NOMO-1 (cell line): Measurements from ENCODE around the gene OTOG.

Source experiments
- DNase-seq, 2 experiments: peaks; one replicate each; lab custom pipeline; 2025; ENCODE audit not compliant: unreplicated experiment in 2 of 2; lab: John Stamatoyannopoulos, UW

OTOG gene

GRCh38 chr11:17516551-17517150, 30.4 kb upstream of the OTOG start:
- no peak for DNase-seq

DNA sequence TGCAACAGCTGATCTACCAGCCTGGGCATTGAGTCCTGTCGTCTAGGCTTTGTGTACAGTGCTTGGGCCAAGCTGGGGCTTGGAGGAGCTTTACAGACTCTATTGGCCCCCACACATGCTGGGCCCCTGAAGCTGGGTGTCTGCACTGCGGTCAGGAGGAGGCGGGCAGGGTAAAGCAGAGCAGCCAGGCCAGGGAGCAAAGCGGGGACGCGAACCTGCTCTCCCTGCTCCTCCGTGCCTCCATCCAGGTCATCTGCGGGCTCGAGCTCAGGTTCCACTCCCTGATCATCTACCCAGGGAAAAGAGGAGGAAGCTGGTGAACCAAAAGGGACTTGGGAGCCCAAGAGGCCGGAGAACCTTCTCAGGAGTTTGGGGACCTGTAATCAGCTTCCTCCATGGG, 29.9 kb upstream of the OTOG start:
- no peak for DNase-seq

GRCh38 chr11:17518366-17518765, 28.7 kb upstream of the OTOG start:
- no peak for DNase-seq

- no peak for DNase-seq
Observed at GRCh38 chr11:17519061-17519885, 27.8 kb upstream of the OTOG start.

DNA sequence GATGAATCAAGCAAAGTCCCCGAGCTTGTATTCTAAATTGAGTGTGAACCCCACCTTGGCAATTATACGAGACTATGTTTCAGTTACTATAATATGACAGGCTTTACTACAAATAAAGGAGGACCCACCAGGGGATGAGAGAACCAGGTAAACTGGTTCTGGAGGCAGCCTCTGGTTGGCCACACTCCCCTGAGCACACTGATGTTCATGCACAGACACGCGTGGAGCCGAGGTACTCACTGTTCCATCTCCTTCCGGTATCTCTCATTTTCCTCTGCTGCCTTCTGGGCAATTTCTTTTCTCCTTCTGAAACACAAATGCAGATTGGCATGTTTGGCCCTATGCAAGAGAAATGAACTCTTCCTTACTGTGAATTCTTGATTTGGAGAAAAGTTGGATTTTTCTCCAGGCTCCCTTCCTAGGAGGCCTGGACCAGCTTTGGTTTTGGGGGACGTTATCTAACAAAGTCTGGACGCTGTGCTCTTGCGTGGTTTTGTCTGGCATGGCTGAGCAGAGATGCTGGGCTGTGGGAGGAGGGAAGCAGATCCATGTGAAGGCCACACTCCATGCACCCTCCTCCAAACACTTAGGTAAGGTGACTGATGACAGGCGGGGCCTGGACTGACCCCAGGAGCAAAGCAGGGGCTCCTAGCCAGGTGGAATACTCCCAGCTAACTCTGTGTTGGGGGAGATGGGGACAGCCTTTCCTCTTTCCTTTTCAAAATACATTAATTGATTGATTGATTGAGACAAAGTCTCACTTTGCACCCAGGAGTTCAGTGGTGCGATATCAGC, 25.8 kb upstream of the OTOG start:
- no peak for DNase-seq

GRCh38 chr11:17522655-17523054, 24.4 kb upstream of the OTOG start:
- DNase-seq = no peak

- no peak for DNase-seq
Observed at GRCh38 chr11:17524221-17524620, 22.8 kb upstream of the OTOG start.

- no peak for DNase-seq
Observed at GRCh38 chr11:17525570-17525969, 21.5 kb upstream of the OTOG start.

GRCh38 chr11:17526326-17526725, 20.7 kb upstream of the OTOG start:
- DNase-seq = no peak

DNA sequence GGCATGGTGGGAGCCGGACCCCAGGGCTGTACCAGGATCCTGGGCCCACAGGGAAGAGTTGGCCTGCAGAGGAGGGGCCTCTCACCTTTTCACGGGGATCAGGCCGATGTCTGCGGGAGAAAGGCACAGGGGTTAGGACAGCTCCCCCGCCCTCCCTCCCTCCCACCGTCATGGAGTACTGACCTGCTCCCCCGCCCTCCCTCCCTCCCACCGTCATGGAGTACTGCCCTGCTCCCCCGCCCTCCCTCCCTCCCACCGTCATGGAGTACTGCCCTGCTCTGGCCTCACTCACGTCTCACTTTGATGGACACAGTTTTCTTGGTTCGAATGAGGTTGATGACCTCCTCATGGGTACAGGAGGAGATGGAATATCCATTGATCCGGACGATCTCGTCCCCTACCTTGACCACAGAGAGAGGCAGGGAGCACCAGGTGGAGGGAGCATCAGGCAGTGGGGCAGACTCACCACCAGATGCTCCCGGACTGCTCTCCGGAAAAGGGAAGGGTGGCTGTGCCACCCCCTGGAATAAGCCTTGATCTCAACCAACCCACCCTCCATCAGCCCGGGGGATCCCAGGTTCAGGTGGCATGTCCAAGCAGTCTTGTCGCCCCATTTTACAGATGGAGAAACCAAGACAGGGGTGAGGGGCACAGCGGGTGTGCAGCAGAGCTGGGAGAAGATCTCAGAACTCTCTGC, 20.0 kb upstream of the OTOG start:
- DNase-seq = no peak

GRCh38 chr11:17527628-17527995, 19.4 kb upstream of the OTOG start:
- DNase-seq = no peak

- peak; percentile 49 to 62 for DNase-seq
Observed at GRCh38 chr11:17528181-17528691, 18.8 kb upstream of the OTOG start.

GRCh38 chr11:17528906-17529843, 17.9 kb upstream of the OTOG start:
- no peak for DNase-seq

GRCh38 chr11:17529844-17530185, 17.2 kb upstream of the OTOG start:
- no peak for DNase-seq

GRCh38 chr11:17531071-17531600, 15.9 kb upstream of the OTOG start:
- no peak for DNase-seq

GRCh38 chr11:17531636-17532113, 15.4 kb upstream of the OTOG start:
- no peak for DNase-seq

GRCh38 chr11:17532784-17533183, 14.3 kb upstream of the OTOG start:
- no peak for DNase-seq

- DNase-seq = no peak
Observed at GRCh38 chr11:17533341-17533740, 13.7 kb upstream of the OTOG start.

DNA sequence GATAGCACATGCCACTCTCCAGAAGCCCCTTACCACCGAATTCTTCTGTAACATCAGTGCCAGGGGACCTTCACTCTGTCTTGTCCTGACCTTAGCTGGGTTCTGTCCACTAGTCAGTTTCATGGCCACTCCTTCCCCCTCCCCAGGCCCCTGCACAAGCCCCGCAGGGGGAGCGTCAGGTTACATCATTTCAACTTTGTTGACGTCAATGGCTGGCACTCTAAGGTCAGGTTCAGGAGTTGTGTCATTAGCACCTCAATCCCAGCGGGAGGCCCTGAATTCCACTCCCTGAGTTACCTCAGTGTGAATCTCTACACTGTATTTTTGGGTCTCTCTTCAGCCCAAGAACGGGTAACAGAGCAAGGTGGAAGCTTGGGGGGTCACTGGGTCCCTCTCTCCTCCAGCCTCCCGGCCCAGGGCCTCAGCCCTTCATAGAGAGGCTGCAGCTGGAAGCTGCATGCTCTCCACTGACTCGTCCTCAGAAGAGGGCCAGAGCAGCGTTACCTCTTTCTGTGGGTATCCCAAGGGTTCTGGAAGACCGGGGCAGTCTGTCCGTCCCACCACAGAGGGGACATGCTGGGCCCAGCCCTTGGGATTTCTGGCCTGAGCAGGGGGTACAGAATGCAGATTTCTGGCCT, 13.2 kb upstream of the OTOG start:
- DNase-seq = no peak
